Activated naive CD4-positive, alpha-beta T cell (primary cell): ENCODE results near the gene DHH.

Experiments used
- DNase-seq, 4 experiments: peaks; one replicate each; lab custom pipeline; 2025; lab: John Stamatoyannopoulos, UW

Gene DHH

DNA sequence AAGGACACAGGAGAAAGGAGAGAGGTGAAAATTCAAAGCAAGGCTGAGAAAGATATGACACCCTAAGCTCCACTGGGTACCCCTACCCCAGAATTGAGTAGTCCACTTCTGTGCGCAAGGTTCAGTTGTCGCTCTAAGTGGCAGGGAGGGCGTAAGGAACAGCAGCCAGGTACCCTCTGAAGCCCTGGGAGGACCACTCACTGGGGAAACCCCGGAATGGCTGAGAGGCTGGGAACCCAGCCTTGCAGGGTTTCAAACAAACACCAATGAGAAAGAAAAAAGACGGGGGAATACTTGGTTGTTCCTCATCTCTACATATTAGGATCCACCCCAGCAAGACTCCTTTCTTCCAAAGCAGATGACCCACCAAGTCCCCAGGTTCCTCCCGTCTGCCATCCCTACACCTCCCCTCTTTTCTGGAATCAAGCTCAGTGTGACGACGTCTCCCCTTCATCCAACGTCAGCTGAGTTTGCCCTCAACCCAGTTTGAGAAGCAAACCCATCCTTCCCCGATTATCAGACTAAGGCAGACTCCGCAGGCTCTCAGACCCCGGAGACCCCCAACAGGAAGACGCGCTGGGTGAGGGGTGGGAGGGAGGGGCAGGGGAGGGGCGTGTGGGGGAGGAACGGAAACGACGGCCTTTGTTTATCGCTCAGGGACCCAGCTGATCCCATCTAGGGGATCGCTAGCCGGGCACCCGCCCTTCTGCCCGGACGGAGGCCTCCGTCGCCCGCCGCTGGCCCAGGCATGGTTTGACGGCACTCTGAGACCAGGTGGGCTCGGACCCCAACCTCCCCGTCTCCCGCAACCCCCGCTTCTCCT, 15.3 kb upstream of the DHH start:
- no peak for DNase-seq

DNA sequence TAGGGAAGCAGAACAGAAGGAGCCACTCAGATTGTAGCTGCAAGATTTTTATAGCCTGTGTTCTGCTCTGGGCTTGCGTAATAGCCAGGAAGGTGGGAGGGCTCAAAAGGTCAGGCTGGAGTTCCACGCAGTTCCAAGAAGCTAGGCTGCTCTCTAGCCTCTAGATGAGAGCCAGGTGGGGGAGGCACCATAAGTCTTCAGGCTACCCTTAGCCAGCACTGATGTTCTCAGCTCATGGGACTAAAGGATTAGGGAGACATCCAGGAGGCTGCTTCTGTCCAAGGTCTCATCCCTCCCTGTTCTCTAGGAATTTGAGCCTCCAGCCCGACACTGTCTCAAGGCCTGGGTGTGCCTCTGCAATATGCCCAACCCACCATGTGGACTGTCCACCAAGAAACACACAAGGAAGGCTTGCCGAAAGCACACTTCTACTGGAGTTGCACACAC, 14.4 kb upstream of the DHH start:
- no peak for DNase-seq

DNA sequence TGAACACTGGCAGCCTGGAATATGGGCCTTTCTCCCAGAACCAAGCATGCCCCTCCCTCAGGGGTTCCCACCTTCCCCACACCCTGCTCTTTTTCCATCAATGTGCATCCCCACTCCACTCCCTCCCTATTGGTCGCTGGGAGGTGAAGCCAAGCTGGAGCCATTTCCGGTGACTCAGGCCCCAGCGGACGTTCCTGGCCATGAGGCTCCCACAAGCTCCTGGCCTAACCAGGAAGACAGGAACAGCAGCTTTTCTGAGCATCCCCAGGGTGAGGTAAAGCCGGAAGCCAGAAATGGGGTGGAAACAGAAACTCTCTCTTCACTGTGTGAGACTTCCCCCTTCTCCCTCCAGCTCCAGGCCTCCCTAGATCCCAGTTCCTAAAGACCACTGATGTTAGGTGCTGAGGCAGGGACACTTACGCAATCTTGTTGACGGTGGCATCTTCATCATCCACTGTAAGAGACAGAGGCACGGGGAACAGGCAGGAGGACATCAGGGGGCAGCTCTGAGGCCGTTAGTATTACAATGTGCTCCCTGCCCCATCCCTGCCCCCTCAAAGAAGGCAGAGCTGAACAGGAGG, 11.0 kb upstream of the DHH start:
- DNase-seq: no peak

DNA sequence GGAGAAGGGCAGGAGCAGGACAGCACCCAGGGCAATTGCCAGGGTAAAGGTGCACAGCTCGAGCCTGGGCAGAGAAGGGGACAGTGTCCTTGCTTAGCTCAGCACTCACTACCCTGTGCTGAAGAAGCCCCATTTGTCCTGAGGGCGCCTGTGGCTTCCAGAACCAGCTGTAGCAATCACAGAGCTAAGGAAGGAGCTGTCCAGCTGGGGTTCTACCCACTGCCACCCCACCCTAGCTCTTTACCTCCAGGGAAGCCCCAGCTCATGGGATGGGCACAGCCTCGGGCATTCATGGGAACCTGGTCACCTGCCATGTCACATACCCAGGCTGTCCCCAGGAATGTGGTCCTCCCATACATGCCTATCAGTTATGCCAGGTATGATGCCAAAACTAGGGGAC, 10.2 kb upstream of the DHH start:
- DNase-seq: no peak

DNA sequence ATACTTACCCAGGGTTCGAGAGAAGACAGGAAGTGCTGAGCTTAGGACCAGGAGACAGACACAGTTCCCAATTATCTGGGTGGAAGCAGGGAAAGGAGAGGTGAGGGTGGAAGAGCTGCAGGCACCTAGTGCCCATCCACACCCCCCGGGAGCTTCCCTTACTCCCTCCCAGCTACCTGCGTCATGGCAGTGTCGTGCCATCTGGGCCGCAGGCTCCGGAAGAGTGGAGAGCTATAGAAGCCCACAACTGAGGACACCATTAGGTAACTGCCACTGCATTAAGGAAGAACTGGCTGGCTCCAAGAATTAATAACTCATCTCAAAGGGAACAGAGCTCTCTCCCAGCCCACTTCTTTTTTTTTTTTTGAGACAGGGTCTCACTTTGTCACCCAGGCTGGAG, 5.8 kb upstream of the DHH start:
- DNase-seq: no peak

DNA sequence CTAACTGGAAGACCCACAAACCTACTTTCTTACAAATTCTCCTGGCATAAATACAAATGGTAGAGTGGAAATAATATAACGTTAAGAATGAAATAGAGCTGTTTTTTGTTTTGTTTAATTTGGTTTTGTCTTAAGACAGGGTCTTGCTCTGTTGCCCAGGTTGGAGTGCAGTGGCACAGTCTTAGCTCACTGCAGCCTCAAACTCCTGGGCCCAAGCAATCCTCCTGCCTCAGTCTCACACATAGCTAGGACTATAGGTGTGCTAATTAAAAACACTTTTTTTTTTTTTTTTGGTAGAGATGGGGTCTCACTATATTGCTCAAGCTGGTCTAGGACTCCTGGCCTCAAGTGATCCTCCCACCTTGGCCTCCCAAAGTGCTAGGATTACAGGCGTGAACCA, 4.1 kb upstream of the DHH start:
- DNase-seq: no peak

DNA sequence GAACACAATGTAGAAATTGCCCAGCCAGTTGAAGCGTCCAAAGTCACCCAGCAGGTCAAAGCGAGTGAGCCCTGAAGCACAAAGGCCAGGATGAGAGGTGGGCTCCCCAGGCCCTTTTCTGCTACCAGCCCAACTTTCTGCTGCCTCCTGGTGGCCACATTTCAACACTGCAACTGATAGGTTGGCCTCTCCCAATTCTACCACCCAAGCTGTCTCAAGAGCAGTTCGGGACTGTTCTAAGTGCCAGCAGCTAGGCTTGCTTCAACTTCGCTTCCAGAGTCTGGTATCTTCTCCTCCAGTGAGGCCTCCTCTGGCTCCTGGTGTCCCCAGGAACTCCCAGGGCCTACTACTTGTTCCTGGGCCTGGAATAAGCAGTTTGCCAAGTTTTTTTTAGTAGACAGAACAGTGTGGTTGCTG, 3.4 kb upstream of the DHH start:
- DNase-seq: peak in 3 of 4 experiments; percentile 32 to 48 (median 44)

DNA sequence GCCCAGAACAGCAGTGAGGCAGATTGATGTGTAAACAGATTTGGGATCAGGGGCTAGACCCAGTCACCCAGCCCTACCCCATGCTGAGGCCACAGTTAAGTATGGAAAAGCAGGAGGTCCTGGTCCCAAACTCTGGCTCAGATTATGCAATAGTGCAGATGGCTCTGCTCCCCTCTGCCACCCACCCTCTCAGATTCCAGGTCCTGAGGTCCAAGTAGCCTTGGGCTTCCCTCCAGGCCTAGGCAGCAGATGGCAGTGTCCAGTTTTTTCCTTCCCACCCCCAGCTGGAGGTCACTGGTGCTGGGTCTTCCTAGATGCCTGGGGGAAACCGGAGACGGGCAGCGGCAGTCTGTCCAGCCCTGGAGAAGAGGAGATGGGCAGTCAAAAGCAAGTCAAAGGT, 2.8 kb upstream of the DHH start:
- DNase-seq: no peak

DNA sequence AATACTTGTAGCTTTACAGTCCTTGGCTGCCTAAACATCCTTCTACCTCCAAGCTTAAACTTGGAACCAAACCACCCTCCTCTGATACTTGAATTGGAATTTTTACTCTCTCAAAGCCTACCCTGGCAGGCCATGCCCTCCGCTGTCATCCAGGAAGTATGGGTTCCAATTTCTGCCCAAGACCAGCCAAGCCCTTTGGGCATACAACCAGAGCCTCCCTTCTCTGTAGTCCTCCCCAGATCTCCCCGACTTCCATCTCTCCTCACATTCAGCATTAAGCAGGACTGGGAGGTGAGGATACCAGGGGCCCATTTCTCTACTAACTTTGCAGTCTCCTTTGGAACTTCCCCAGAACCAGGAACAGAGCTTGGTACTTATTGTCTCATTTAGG, 369 bp upstream of the DHH start:
- no peak for DNase-seq

DNA sequence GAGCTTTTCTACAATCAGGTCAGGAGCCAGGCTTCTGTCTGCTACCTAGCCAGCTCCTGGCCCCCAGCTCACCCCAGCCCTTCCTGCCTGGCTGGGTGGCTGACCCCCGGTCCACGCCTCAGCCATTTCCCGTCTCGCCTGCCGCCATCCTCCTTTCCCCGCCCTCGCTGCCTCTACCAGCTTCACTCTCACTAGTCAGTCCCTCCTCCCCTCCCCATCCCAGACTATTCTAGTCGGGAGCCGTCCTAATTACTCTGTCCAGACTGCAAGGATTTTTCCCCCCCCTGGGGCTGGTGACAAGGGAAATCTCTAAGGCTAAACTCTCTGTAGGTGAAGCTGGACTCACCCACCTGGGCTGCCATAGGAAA, 825 bp downstream of the DHH start:
- no peak for DNase-seq

DNA sequence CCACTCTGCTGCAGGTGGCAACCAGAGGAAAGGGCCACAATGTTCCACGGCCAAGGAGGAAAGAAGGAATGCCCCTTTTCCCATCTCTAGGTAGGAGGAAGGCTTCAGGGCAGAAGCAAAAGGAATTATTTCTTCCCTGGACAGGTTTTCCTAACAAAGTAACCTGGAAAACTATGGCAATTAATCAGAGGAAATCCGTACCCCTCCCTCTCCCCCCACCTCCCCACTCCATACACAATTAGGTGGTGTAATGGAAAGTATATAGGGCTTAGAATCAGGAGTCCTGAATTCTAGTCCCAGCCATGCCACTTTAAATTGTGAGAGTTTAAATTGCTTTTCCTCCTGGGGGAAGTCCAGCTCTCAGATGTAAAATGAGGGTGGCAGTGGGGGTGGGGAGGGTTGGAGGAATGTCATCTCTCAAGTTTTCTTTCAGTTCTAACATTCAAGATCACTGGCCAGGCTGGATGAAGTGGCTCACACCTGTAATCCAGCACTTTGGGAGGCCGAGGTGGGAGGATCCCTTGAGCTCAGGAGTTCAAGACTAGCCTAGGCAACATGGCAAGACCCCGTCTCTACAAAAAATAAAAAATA, 1.7 kb downstream of the DHH start:
- no peak for DNase-seq

DNA sequence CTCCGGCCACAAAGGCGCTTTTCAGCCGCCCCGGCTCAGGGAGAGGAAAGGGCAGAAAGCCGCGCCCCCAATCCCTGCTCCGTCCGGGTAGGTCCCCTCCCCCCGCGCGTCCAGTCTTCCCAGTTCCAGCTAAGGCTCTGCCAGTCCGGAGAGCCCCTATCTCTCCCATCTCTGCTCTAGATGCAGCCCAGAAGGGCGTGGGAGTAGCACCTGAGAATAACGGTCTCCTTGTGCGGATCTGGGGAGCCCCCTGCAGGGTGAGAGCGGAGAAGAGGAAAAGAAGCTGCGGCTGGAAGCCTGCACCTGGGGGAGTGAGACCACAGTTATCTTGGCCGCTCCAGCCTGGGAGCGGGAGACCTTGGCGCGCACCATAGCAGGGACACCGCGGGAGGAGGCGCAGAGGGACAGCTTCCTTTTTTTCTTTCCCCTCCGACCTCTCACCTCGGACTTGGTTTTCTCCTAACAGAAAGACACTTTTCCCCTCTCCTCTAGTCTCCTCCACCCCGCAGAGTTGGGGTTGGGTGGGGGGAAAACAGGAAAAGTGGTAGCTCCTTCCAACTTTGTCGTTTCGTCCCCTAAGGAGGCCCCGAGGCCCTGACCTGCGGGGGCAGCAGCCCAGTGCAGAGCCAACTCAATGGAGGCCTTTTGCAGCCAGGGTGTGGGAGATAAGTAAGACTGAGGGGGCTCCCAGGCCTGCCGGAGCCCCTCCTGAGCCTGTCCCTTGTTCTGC, 2.4 kb downstream of the DHH start:
- peak in 3 of 4 experiments; percentile 10 to 45 (median 11) for DNase-seq

DNA sequence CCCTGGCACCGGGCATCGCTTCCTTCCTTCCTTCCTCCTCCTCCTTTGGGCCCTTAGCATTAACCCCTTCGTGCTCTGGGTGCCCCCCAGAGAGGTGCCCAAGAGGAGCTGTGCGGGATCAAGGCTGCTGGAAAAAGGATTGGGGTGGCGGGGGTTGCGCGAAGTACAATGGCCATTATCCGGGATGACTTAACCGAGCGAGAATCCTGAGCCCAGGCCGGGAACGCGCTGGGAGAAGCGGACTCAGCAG, 2.8 kb downstream of the DHH start:
- DNase-seq: no peak

DNA sequence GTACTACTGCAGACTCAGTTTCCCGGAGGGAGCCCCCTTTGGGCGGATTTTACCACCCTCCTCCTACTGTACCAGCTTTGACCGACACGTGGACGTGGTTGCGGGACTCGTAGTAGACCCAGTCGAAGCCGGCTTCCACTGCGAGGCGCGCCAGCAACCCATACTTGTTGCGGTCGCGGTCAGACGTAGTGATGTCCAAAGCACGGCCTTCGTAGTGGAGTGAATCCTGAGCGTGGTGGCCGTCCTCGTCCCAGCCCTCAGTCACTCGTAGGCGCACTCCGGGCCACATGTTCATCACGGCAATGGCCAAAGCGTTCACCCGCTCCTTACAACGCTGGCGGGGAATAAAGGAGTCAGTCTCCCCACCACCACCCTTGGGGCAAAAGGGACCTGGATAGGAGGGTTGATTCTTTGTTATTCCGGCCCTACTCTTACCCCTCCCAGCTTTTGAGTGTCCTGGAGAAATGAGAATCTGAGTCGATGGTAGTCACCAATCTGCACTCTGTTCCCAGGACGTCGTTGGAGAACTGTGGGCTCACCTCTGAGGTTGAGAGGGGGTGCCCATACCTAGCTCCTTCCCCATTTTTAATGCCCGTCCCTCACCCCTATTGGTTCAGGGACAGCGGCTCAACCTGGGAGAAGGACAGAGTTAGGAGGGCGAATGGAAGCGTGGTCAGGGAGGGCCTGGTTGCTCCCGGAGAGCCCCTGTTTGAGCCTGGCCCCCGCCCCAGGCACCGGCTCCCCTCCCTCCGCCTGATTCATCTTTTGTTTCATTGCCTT, 3.4 kb downstream of the DHH start:
- no peak for DNase-seq

DNA sequence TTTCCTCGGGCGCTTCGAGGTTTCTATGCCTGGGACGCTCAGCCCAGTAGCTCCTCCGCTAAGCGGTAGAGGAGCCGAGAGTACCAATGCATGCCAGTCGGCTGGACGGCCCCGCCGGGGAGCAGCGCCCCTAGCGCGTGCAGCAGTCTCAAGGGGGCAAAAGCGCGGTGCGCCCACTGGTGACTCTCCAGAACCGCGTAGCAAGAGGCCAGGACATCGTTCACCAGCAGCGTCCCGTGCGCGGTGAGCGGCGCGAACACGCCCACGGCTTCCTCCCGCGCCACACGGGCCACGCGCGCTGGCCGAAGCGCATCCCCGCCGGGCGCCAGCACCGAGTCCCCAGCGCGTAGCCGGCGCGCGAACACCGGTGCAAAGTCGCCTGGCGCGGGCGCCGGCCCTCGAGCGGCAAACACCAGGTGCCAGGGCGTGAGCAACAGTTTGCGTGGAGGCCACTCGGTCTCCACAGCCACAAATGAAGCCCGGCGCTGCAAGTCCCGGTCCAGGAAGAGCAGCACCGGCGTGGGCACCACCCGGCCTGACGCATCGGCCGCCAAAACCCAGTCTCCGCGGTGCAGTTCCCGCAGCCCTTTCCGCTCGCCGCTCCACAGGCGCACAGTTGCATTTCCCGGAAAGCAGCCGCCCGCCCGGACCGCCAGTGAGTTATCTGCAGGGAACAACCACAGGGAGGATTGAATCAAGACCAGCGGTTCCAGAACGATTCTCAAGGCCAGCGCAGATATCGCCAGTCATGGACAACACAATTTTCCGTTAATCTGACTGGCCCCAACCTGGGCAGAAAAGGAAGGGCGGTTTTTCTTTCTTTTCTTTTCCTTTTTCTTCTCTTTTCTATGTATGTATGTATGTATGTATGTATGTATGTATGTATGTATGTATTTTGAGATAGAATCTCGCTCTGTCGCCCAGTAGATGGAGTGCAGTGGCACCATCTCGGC, 4.5 kb downstream of the DHH start:
- DNase-seq: peak in 1 of 4 experiments; percentile 30

DNA sequence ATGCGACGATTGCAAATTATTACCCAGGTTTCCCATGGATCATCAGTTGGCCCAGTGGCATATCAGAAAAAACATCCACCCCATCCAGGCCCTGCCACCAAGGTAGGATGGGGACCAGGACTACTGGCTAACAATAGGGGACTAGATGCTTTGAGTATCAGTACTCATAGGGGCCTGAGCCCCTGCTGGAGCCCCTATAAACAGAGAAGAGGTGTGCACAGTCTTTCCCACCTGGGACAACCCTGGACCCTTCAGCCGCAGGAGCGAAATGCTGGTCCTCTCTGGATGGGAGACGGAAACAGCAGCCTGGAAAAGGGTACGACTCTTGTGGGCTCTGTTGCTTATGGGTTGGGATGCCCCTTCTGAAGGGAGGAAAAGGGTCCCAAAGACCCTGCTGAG, 5.7 kb downstream of the DHH start:
- no peak for DNase-seq

DNA sequence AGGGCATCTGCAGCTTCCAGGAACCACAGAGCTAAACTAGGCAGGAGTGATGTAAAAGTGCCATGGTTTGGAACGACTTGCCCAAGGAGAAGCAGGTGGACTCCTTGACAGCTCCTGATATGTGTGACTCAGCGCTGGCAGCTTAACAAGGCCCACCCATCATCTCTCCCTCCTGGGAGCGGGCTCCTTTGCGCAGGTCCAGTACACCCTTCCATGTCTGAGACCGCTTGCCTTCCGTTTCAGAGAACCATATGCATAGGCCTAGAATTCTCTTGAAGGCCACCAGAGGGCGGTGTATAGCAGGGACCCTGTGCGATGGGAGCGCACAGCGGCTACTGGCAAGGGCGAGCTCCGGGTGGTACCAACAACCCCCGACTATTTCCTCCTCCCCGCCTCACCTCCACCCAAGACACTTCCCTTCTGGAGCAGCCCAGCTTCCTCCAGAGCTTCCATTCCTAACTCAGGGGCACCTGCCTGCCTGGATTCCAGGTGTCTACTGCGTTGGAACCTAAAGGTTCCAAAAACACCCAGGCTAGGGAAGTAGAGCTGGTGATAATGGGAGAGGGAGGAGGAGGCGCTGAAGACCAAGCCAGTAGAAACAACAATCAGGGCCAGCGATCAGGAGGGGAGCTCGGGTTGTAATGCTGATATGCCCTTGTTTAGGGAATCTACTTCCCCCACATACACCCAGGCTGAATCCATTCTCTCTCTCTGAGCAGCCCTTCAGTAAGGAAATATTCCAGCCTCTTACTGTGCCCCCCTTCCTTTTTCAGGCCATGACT, 6.3 kb downstream of the DHH start:
- peak; percentile 20 to 50 (median 36) for DNase-seq

DNA sequence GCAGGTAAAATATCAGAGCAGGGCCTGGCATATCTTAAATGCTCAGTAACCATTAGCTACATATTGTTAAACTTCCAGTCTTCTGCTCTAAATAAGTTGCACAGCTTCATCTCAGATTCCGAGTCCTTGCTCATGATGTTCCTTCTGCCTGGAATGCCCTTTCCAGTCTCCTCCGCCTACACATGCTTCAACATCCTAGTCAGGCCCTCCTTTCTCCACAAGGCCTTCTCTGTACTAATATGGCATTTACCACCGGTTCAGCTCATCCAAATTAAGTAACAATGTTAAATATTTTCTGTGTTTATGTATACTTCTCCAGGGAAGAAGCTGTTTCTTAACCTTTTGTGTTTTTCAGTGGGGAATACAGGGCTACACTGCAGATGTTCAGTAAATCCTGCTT, 8.5 kb downstream of the DHH start:
- no peak for DNase-seq

DNA sequence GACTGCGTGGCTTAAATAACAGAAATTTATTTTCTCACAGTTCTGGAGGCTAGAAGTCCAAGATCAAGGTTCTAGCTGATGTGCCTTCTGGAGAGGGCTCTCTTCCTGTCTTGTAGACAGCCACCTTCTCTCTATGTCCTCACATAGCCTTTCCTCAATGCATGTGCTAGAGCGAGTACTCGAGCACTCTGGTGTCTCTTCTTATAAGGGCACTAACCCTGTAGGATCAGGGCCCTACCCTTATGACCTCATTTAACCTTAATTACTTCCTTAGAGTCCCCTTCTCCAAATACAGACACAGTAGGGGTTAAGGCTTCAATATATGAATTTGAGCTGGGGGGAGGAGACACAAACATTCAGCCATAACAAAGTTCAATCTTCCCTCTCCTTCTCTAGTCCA, 10.2 kb downstream of the DHH start:
- no peak for DNase-seq

DNA sequence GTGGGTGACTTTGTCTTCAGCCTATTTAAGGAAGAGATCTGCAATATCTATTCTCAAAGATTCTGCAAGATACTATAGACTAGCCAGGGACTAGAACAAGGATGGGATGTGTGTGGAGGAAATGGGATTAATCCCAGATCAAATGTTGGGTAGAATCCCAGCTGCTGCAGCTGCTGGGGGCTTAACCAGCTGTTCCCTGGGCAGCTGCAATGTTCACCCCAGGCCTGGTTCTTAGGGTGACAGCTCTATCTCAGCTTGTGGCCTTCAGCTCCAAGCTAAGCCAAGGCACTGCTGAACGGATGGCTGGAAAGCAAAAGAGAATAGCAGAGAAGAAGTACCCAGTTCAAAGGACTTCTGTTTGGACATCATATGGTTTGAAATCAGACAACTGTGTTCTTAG, 14.8 kb downstream of the DHH start:
- no peak for DNase-seq
